Activated CD8-positive, alpha-beta memory T cell treated with anti-CD3 and anti-CD28 coated beads for 36 hours (primary cell): ENCODE measurements around the gene BPIFB3. TPM values are rescaled to one million over a fixed set of nuclear protein-coding genes. Genes with fewer than 3 reads are reported as not detected.
"Not testable (repeated sequence)": the region's sequence is repeated elsewhere in the genome, so short reads cannot be mapped to it uniquely, and the experiment has no call there.

ENCODE experiments used
- CTCF ChIA-PET: fragments of 350-600 bp; sonication (Branson Sonifier 250); formaldehyde crosslinking; loops from one replicate; lab custom pipeline; 2021; ENCODE audit warnings: antibody characterized with exemption; lab: Charles Lee
- POLR2A ChIA-PET: fragments of 350-600 bp; sonication (Branson Sonifier 250); formaldehyde crosslinking; loops from one replicate; lab custom pipeline; 2021; ENCODE audit warnings: antibody characterized with exemption; lab: Charles Lee
- total RNA-seq, 2 experiments: library from RNA; stranded (reverse); gene quantifications; one replicate each; pipeline ENCODE4 v1.2.3, GENCODE V29; 2021

BPIFB3 gene
- total RNA-seq, 2 experiments from 2014 or later, result not detected

DNA sequence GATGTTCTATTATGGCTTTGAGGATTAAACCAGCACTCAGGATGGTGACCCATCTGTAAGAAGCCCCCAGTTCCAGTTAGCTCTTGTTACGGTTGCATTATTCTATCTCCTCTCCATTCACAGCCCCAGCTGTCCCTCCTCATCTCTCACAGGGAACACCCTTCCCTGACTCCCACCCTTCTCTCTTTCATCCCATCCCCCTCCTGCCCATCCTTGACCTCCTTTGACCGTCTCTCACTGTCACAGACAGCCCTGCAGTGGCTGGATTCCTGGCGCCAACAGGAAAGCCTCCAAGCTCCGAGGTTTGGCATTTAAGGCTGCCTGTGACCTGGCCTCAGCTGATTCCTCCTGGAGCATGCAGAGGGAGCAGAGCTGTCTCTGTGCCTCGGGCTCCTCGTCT, 21.6 kb downstream of the BPIFB3 start:
- ChIA-PET CTCF (interaction anchor here (0.6 kb wide), 1 partner anchor 24 kb away, joined by 4 read pairs; no protein-coding TSS in a partner anchor), POLR2A (no interaction called here)

DNA sequence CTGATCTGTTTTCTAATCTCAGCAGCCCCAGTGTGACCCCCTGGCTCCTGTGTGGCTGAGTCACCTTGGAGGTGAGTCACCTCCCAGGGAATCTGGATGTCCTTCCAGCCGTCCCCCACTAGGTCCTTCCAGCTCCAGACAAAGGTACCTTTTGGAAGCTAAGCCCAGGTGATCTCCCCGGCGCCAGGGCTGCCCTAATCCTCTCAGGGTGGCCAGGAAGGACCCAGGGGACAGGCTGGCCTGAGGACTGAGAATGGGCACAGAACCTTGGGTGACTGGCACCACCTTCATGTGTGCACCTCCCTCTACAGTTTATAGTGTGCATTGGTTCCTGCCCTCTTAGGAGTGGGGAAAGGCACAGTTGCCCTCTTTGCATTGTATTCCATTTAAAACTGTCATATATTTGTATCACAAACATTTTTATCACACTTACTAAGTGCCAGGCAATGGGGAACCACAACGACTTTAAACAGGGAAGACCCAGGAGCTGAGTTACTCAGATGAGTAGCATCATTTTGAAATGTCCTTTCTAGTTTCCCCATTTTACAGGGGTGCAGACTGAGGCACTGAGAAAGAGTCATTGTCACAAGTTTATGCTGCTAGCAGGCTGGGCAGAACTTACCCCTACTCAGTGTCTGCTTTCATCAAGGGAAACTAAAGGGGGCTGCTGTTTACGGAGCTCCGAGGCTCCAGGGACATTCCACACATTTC, 23.1 kb downstream of the BPIFB3 start:
- CTCF ChIA-PET, result interaction anchor here (0.5 kb wide), 1 partner anchor 584 kb away, joined by 3 read pairs; no protein-coding TSS in a partner anchor
- POLR2A ChIA-PET, result no interaction called here

GRCh38 chr20:33079259-33079658, 25.6 kb downstream of the BPIFB3 start, which contains the start of gene BPIFB4:
TSS of gene BPIFB4 (plus strand) at chr20:33079643. CDS start at chr20:33081527, 1,884 bp downstream.
- ChIA-PET CTCF (no interaction called here), POLR2A (no interaction called here)

DNA sequence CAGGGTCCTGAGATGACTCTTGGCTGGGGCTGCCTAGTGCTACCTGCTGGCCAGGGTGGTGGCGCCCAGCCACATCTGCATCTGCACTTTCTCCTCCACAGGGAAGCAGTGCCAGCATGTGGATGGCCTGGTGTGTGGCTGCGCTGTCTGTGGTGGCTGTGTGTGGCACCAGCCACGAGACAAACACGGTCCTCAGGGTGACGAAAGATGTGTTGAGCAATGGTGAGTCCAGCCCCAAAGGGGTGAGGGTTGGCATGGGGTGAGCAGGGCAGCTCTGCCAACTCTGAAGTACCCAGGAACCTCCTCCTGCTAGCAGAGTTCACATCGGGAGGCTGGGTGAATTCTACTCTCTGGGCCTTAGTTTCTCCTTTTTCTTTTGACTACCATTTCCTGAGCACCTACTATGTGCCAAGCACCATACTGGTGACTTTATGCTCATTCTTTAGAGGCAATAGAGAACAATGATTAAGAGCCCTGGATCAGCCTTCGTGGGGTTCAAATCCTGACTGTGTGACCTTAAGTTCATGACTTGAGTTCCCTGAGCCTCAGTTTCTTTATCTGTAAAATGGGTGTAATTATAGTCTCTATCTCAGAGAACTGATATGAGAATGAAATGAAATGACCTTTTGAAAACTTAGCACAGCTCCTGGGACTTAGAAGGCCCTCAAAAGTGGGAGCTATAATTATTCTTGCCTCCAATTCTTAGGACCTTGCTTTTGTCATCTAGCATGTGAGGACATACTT, 27.9 kb downstream of the BPIFB3 start:
- CTCF ChIA-PET, result no interaction called here
- POLR2A ChIA-PET, result no interaction called here

GRCh38 chr20:33082546-33082945, 28.8 kb downstream of the BPIFB3 start:
- ChIA-PET POLR2A (no interaction called here), CTCF (no interaction called here)

DNA sequence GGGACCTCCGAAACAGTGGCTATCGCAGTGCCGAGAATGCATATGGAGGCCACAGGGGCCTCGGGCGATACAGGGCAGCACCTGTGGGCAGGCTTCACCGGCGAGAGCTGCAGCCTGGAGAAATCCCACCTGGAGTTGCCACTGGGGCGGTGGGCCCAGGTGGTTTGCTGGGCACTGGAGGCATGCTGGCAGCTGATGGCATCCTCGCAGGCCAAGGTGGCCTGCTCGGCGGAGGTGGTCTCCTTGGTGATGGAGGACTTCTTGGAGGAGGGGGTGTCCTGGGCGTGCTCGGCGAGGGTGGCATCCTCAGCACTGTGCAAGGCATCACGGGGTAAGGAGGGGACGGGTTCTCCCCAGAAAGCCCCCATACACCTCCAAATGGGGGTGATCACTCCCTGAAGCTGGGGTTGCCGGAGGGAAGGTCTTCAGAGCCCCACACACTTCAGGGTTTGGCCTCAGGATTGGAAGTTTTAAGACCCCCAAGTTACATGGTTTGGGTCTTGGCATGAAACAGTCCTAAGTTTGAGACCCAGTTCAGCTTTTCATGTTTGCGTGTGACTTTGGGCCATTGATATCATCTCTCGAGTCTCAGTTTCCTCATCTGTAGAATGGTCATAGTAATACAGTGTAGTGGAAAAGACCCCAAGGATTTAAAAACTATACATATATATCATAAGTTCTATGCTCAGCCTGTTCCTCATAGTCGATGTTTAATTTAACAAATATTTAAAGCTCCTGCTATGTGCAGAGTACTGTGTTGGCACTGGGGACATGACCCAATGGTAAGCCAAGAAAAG, 30.0 kb downstream of the BPIFB3 start:
- ChIA-PET CTCF (no interaction called here), POLR2A (no interaction called here)

- POLR2A ChIA-PET, result no interaction called here
- CTCF ChIA-PET, result no interaction called here
Measured at GRCh38 chr20:33084722-33085121, 31.0 kb downstream of the BPIFB3 start.

GRCh38 chr20:33086052-33086722, 32.5 kb downstream of the BPIFB3 start:
- ChIA-PET POLR2A (no interaction called here), CTCF (interaction anchor here (0.5 kb wide), 1 partner anchor 213 kb away, joined by 3 read pairs; no protein-coding TSS in a partner anchor)

DNA sequence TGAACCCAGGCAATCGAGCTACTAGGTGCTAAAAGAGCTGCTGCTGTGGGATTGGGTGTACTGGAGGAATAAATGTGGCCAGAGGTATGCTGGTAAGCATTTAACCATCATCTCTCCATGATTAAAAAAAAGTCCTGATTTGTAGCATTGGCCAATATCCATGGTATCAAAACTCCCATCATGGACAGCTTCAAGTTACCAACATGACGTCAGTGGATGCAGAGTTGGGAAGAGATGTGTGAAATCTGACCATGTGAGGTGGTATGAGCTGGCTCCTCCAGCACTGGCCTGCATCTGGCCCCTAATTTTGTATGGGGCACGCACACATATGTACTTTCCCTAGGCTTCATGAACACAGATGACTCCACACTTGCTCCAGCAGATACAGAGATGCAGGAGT, 37.4 kb downstream of the BPIFB3 start:
- POLR2A ChIA-PET, result no interaction called here
- CTCF ChIA-PET, result no interaction called here

DNA sequence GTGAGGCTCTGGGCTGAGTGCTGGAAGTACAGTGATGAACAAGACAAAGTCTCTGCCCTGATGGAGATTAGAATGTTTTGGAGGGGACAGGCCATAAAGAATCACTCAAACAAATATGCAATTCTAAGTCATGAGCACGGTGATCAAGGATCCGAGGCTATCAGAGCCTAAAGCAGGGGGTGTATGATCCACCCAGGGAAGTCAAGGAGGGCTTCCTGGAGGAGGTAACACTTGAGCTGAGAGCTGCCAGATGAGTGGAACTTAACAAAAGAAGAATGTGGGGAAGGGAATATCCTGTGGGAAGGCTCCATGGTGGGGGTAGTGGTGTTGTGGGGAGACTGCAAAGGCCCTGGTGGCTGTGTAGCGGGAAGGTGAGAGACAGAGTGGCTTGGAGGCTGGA, 38.0 kb downstream of the BPIFB3 start:
- CTCF ChIA-PET, result no interaction called here

DNA sequence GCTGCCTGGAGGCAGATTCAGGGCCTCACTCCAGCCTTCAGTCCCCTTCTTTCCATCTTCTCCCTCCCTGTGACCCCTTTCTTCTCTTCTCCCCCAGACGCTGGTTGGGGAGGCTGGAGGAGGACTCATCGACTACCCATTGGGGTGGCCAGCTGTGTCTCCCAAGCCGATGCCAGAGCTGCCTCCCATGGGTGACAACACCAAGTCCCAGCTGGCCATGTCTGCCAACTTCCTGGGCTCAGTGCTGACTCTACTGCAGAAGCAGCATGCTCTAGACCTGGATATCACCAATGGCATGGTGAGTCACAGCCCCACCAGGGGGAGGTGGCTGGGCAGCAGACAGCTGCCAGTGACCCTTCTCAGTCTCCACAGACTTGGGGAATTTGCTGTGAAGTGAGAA, 38.7 kb downstream of the BPIFB3 start:
- CTCF ChIA-PET, result no interaction called here
- POLR2A ChIA-PET, result no interaction called here

More for the DNA sequence above, 38.0 kb downstream of the BPIFB3 start:
- POLR2A ChIA-PET, result no interaction called here

DNA sequence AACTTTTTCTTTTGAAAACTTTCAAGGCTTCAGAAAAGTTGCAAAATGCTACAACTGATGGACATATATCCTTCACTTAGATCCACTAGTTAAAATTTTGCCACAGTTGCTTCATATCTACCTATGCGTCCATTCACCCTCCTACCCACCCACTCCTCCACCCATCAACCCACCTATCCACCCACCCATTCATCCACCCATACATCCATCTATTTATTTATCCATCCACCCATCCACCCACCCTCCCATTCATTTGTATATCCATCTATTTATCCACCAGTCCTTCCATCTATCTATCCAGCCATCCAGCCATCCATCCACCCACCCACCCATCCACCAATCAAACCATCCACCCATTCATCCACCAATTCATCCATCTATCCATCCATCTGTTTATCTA, 39.4 kb downstream of the BPIFB3 start:
- POLR2A ChIA-PET, result no interaction called here
- CTCF ChIA-PET, result no interaction called here

DNA sequence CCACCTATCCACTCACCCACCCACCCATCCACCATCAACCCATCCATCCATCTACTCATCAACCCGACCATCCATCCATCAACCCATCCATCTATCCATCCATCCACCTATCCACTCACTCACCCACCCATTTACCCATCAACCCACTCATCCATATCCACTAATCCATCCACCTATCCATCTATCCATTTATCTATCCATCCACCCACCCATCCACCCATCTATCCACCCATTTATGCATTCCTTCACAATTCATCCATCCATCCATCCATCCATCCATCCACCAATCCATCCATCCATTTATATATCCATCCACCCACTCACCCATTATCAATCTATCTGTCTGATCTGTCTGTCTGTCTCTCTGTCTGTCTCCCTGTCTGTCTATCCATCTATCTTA, 39.9 kb downstream of the BPIFB3 start:
- ChIA-PET CTCF (interaction anchor here (1.2 kb wide), 1 partner anchor 206 kb away, joined by 3 read pairs; no protein-coding TSS in a partner anchor), POLR2A (no interaction called here)

- ChIA-PET CTCF (interaction anchor here (0.5 to 1.8 kb wide), 3 partner anchors 191 to 330 kb away, joined by 4 to 9 read pairs (median 4); no protein-coding TSS in a partner anchor), POLR2A (no interaction called here)
Measured at GRCh38 chr20:33095249-33095648, 41.5 kb downstream of the BPIFB3 start.

DNA sequence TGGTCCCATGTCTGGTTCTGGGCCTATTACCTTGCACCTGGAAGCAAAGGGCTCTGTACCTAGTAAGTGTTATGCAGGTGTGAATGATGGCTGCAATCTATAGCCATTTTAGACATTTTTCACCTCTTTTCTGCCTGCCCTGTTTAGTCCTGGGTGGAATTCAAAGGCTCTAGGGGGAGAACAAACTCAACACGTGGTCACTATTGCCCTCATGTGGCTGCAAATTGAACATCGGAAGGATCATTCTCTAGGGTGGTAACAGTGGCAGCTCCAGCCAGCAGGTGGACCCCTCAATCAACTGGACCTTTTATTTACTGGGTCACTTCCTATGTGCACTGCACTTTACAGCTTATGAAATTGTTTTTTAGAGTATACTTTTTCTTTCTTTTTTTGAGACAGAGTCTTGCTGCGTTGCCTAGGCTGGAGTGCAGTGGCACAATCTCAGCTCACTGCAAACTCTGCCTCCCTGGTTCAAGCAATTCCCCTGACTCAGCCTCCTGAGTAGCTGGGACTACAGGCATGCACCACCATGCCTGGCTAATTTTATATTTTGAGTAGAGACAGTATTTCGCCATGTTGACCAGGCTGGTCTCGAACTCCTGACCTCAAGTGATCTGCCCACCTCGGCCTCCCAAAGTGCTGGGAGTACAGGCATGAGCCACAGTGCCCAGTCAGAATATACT, 42.3 kb downstream of the BPIFB3 start:
- CTCF ChIA-PET, result interaction anchor here (0.6 to 1.8 kb wide), 8 partner anchors 22 to 306 kb away, joined by 3 to 9 read pairs (median 4); partner anchors contain the start of gene SUN5
- POLR2A ChIA-PET, result not testable (repeated sequence)

DNA sequence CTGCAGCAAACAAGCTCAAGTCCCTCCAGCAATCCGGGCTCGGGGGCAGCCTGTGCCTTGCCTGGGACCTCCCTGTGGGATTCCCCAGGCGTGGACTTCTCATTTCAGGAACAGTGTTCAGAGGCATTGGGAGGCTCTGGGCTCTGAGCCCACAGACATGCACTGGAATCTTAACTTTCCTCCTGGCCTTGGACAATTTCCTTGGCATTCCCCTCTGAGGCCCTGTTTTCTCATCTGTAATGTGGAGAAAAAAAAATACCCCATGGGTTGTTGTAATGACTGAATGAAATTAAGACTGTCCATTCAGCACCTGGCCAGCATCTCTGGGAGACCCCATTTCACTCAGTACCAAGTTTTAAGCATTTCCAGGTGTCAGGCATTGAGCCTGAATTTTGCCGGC, 43.3 kb downstream of the BPIFB3 start:
- ChIA-PET POLR2A (no interaction called here), CTCF (interaction anchor here (1.1 to 1.8 kb wide), 5 partner anchors 23 to 307 kb away, joined by 3 to 9 read pairs (median 5); partner anchors contain the start of gene SUN5)

DNA sequence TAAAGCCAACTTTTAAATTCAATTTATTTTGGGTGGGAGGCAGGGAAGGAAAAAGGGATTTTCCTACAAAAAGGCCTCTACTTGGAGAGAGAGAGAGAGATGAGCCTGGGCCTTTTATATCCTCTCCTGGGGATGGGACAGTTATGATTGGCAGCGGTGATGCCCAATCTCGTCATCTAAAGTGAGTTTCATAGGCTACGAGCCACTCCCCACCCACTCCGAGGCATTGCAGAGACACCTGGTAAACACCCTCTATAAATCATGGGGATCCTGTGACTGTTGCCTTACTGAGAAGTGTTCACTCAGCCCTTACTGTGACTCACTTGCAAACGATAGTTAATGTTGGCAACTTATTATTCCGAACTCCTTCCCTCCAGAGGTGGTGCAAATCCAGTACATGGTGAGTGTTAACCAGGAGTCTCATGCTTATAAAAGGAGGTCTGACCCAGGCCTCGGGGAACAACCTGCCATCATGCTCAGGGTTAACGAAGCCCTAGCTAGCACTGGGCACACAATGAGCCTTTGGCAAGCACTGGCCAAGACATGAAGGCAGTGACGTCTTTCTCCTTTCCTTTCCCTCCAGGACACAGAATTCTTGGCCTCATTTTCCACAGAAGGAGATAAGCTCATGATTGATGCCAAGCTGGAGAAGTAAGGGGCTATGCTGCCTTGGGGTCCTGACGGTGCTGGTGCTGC, 46.3 kb downstream of the BPIFB3 start:
- ChIA-PET CTCF (no interaction called here), POLR2A (no interaction called here)

DNA sequence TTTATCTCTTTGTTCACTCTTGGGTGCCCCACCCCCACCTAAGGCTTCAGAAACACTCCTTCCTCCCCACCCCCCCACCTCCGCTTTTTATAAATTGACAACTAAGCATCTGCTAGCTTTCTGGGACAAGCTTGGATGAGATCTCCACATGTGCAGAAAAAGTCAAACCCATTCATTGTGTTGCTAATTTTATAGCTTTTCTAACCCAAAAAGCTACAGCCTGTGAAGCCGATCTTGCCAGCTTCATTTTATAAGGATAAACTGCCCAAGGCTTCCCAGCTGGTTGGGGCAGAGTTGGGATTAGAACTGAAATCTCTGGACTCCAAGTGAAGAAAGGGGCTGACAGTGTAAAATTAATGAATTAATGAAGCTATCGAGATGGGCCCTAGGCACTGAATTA, 49.9 kb downstream of the BPIFB3 start:
- ChIA-PET POLR2A (no interaction called here), CTCF (no interaction called here)
